ENCODE results near the gene CSDE1.
"Not testable (repeated sequence)": the region's sequence is repeated elsewhere in the genome, so short reads cannot be mapped to it uniquely, and the experiment has no call there.

CSDE1 gene

GRCh38 chr1:114780344-114781226 is 22.8 kb upstream of the CSDE1 start, which contains the start of gene SIKE1:
Gene SIKE1 (minus strand): TSS chr1:114780685. CDS start chr1:114780607, 78 bp downstream.
- DNase-seq = peak; percentile 92
- Histone ChIP-seq H3K36me3 (peaks cover 31% of the 10 kb centered on the region), H3K27me3 (peaks cover 7% of the 10 kb centered on the region; the same call in 1 of the 2 replicates), H3K4me1 (no peaks in the 10 kb centered on the region), H3K9me3 (no peaks in the 10 kb centered on the region), H3K4me3 (ENCODE audit: low read depth, low read length) (peak within 1 kb of the TSS; percentile 80)
- TF ChIP-seq, protein P1, sequence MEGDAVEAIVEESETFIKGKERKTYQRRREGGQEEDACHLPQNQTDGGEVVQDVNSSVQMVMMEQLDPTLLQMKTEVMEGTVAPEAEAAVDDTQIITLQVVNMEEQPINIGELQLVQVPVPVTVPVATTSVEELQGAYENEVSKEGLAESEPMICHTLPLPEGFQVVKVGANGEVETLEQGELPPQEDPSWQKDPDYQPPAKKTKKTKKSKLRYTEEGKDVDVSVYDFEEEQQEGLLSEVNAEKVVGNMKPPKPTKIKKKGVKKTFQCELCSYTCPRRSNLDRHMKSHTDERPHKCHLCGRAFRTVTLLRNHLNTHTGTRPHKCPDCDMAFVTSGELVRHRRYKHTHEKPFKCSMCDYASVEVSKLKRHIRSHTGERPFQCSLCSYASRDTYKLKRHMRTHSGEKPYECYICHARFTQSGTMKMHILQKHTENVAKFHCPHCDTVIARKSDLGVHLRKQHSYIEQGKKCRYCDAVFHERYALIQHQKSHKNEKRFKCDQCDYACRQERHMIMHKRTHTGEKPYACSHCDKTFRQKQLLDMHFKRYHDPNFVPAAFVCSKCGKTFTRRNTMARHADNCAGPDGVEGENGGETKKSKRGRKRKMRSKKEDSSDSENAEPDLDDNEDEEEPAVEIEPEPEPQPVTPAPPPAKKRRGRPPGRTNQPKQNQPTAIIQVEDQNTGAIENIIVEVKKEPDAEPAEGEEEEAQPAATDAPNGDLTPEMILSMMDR (IDR thresholded peaks at IDR 0.05; ENCODE audit: low read depth, low read length) = no peak

GRCh38 chr1:114779722-114780121 is 21.9 kb upstream of the CSDE1 start:
- Histone ChIP-seq H3K36me3 (peaks cover 34% of the 10 kb centered on the region), H3K4me3 (ENCODE audit: low read depth, low read length) (peak overlapping the region; percentile 80), H3K9me3 (no peaks in the 10 kb centered on the region), H3K4me1 (no peaks in the 10 kb centered on the region), H3K27me3 (peaks cover 7% of the 10 kb centered on the region; the same call in 1 of the 2 replicates)
- TF ChIP-seq, protein P1 (IDR thresholded peaks at IDR 0.05; ENCODE audit: low read depth, low read length) = no peak
- no peak for DNase-seq

- H3K27me3 ChIP-seq; DNase-seq; H3K4me1 ChIP-seq; H3K4me3 ChIP-seq (ENCODE audit: low read depth, low read length); H3K9me3 ChIP-seq: not testable (repeated sequence)
- peaks cover 43% of the 10 kb centered on the region for H3K36me3 ChIP-seq
These were observed 18.9 kb upstream of the CSDE1 start for GRCh38 chr1:114776726-114777125.

DNA sequence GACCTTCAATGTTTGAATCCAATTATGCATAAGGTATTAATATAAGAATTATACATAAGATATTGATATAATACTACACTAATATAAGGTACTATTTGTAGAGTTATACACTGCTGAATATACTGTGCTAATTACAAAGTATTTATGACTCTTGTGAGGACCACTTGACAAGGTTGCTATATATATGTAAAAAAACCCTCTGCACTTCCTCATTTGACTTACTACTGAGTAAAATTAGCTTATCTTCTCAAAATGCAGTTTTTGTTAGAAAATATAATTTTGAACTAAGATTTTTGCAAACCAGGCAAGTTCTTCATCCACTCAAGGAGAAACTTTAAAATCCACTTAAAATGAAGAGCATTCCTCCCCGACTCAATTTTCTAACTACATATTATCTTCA is 14.2 kb upstream of the CSDE1 start:
- no peak for DNase-seq
- Histone ChIP-seq H3K27me3 (no peaks in the 10 kb centered on the region), H3K36me3 (peaks cover 25% of the 10 kb centered on the region), H3K9me3 (no peaks in the 10 kb centered on the region), H3K4me1 (no peaks in the 10 kb centered on the region), H3K4me3 (ENCODE audit: low read depth, low read length) (no peak overlapping the region)
- TF ChIP-seq, protein P1 (IDR thresholded peaks at IDR 0.05; ENCODE audit: low read depth, low read length) = no peak

DNA sequence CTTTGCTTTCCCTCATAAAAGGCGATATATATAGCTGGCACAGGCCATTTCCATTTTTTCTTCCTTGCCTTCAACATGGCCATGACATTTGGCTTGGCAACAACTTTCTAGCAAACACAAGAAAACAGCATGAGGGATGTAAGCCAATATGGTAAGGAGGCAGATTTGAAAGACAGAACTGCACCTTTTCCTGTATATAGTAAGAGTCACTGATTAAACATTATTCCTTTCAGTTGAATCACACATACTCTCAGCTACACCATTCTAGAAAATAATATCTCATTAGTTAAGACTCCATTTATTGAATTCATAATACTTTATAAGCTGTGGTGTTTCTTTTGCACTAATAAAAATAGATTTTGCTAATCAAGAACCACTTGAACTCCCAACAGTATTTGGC is 13.2 kb upstream of the CSDE1 start:
- H3K9me3 ChIP-seq = no peaks in the 10 kb centered on the region
- no peak overlapping the region for H3K4me3 ChIP-seq (ENCODE audit: low read depth, low read length)
- H3K27me3 ChIP-seq = no peaks in the 10 kb centered on the region
- no peaks in the 10 kb centered on the region for H3K4me1 ChIP-seq
- no peak for DNase-seq
- TF ChIP-seq, protein P1 (IDR thresholded peaks at IDR 0.05; ENCODE audit: low read depth, low read length) = no peak
- peaks cover 16% of the 10 kb centered on the region for H3K36me3 ChIP-seq

DNA sequence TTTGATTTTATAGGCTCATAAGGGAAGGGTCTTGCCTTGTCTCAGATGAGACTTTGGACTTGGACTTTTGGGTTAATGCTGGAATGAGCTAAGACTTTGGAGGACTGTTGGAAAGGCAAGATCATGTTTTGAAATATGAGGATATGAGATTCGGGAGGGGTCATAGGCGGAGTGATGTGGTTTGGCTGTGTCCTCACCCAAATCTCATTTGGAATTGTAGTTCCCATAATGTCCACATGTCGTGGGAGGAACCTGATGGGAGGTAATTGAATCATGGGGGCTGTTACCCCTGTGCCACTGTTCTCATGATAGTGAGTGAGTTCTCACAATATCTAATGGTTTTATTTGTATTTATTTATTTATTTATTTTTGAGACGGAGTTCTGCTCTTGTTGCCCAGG is 6.9 kb upstream of the CSDE1 start:
- Histone ChIP-seq H3K4me3 (ENCODE audit: low read depth, low read length) (no peak overlapping the region), H3K4me1 (no peaks in the 10 kb centered on the region), H3K36me3 (no peaks in the 10 kb centered on the region), H3K9me3 (no peaks in the 10 kb centered on the region), H3K27me3 (no peaks in the 10 kb centered on the region)
- DNase-seq = no peak
- TF ChIP-seq, protein P1 (IDR thresholded peaks at IDR 0.05; ENCODE audit: low read depth, low read length) = peak; percentile 30

Measured in BE2C (cell line).